ENCODE measurements around the gene ARHGAP32. TPM values are rescaled to one million over a fixed set of nuclear protein-coding genes. Genes with fewer than 3 reads are reported as not detected.

Gene ARHGAP32
- total RNA-seq, 1 experiment from 2014 or later, result 22.0 TPM

GRCh38 chr11:129226207-129226798 is 34.2 kb upstream of the ARHGAP32 start:
- H2BK12ac ChIP-seq (ENCODE audit: insufficient read length, low read depth, low read length), result no peak overlapping the region
- H3K56ac ChIP-seq (ENCODE audit: insufficient read length, low read depth, low read length), result no peak overlapping the region
- H3K4me3 Mint-ChIP-seq, result no peak overlapping the region
- H3K27me3 ChIP-seq (ENCODE audit: insufficient read depth, low read length), result no peaks in the 10 kb centered on the region
- no peak overlapping the region for H3K23ac ChIP-seq (ENCODE audit: insufficient read length, low read depth, low read length)
- H3K4me2 ChIP-seq (ENCODE audit: insufficient read depth, insufficient read length, low read length), result no peak overlapping the region
- DNase-seq, result no peak
- no peak overlapping the region for H2BK15ac ChIP-seq (ENCODE audit: low read depth, low read length)
- no peak overlapping the region for H2BK120ac ChIP-seq (ENCODE audit: low read depth, low read length, poor library complexity, severe bottlenecking)
- H3K9me3 ChIP-seq (ENCODE audit: control insufficient read depth, low read depth, low read length), result no peaks in the 10 kb centered on the region
- H3K9ac ChIP-seq (ENCODE audit: extremely low read depth, insufficient read length, low read length), result no peak overlapping the region
- H3K4me1 ChIP-seq (ENCODE audit: insufficient read depth, low read length), result 0 out of 2 replicates have a peak, but pooled peaks cover 3% of the 10 kb centered on the region
- H3K18ac ChIP-seq (ENCODE audit: insufficient read length, low read depth, low read length), result no peak overlapping the region
- no peak overlapping the region for H4K8ac ChIP-seq (replicated peaks; ENCODE audit: insufficient read length, low read depth, low read length)
- no peak for TF ChIP-seq CTCF (conservative IDR thresholded peaks at IDR 0.05)
- peaks cover 30% of the 10 kb centered on the region in 2 experiments for H3K9me3 Mint-ChIP-seq
- H3K4me1 Mint-ChIP-seq, result peaks cover 16 to 23% of the 10 kb centered on the region in 2 experiments
- H3K23me2 ChIP-seq (ENCODE audit: insufficient read length, low read depth, low read length, poor library complexity, severe bottlenecking), result no peaks in the 10 kb centered on the region
- H2BK20ac ChIP-seq (ENCODE audit: low read depth, low read length, poor library complexity, severe bottlenecking), result no peak overlapping the region
- H4K91ac ChIP-seq (ENCODE audit: insufficient read length, low read depth, low read length), result no peak overlapping the region
- no peaks in the 10 kb centered on the region for H3K79me1 ChIP-seq (ENCODE audit: insufficient read depth, low read depth, low read length, poor library complexity, severe bottlenecking)
- no peaks in the 10 kb centered on the region for H4K20me1 ChIP-seq (ENCODE audit: control insufficient read depth, insufficient read depth, insufficient read length)
- peaks cover 23 to 33% (median 25%) of the 10 kb centered on the region in 3 experiments for H3K36me3 Mint-ChIP-seq (ENCODE audit: insufficient read depth in 1 of 3, low read depth in 3 of 3)
- H3K27ac ChIP-seq (ENCODE audit: insufficient read length, low read depth, low read length), result no peak overlapping the region
- no peak overlapping the region for H3T11ph ChIP-seq (ENCODE audit: low read length)
- no peaks in the 10 kb centered on the region for H3K27me3 Mint-ChIP-seq (ENCODE audit: low read depth)
- H3K27ac Mint-ChIP-seq, result no peak overlapping the region
- no peak overlapping the region for H3K14ac ChIP-seq (ENCODE audit: insufficient read depth, low read length)
- no peak overlapping the region for H2AK5ac ChIP-seq (ENCODE audit: insufficient read length, low read length)
- H3K79me2 ChIP-seq (ENCODE audit: insufficient read depth, low read length), result no peaks in the 10 kb centered on the region; the same call in 1 of the 2 replicates
- H4K5ac ChIP-seq (ENCODE audit: insufficient read length, low read depth, low read length), result no peak overlapping the region
- no peak overlapping the region for H2AFZ ChIP-seq (ENCODE audit: low read length)
- no peak overlapping the region for H2BK5ac ChIP-seq (ENCODE audit: insufficient read length, low read length)
- WGBS (ENCODE audit: extremely low coverage, insufficient read length, low lambda C conversion rate), result no CpG with 5 or more reads among the region's 2 CpGs
- no peak overlapping the region for H3K4ac ChIP-seq (ENCODE audit: low read depth, low read length)
